Measurements from ENCODE around the gene PGGHG.
A peak's percentile ranks its signal among the peaks of the same experiment; 100 is the strongest.
"Not testable (repeated sequence)": the region's sequence is repeated elsewhere in the genome, so short reads cannot be mapped to it uniquely, and the experiment has no call there.

Gene PGGHG

GRCh38 chr11:315051-315481 lies 26.1 kb downstream of the PGGHG start:
- Histone ChIP-seq H3K4me1 (ENCODE audit: control insufficient read depth, insufficient read depth, low read length) (peaks cover 15% of the 10 kb centered on the region), H3K9ac (ENCODE audit: low read depth, low read length) (no peak overlapping the region), H3K9me3 (replicated peaks; ENCODE audit: low read length) (no peaks in the 10 kb centered on the region), H3K4me2 (ENCODE audit: low read length) (no peak overlapping the region), H3K4me3 (ENCODE audit: low read length) (no peak overlapping the region), H3K27me3 (ENCODE audit: control insufficient read depth, insufficient read depth, low read length) (no peaks in the 10 kb centered on the region), H3K36me3 (ENCODE audit: insufficient read depth, low read length) (no peaks in the 10 kb centered on the region)

DNA sequence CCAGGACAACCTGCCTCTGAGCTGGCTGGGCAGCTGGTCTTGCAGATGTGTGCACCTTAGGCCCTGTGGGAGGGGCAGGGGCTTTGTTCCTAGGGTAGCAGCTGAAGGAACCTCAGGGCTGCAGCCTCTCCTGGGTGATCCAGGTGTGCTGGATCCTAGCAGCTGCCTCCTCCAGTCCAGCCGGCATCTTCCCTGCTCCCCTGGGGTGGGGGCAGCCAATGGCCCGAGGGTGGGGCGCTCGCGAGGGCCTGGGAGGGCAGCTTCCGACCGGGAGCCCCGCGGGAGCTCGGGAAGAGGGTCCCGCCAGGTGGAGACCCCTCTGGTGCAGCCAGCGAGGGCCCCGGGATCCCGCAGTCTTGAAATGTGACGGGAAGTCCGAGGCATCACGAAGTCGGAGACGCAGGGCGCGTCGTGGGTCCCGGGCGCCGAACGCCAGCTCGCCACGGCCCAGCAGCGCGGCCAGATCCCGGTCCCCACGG lies 26.6 kb downstream of the PGGHG start:
- Histone ChIP-seq H3K4me1 (ENCODE audit: control insufficient read depth, insufficient read depth, low read length) (peaks cover 14% of the 10 kb centered on the region), H3K4me3 (ENCODE audit: low read length) (no peak overlapping the region), H3K27me3 (ENCODE audit: control insufficient read depth, insufficient read depth, low read length) (no peaks in the 10 kb centered on the region), H3K36me3 (ENCODE audit: insufficient read depth, low read length) (no peaks in the 10 kb centered on the region), H3K9ac (ENCODE audit: low read depth, low read length) (no peak overlapping the region), H3K4me2 (ENCODE audit: low read length) (no peak overlapping the region), H3K9me3 (replicated peaks; ENCODE audit: low read length) (no peaks in the 10 kb centered on the region)

DNA sequence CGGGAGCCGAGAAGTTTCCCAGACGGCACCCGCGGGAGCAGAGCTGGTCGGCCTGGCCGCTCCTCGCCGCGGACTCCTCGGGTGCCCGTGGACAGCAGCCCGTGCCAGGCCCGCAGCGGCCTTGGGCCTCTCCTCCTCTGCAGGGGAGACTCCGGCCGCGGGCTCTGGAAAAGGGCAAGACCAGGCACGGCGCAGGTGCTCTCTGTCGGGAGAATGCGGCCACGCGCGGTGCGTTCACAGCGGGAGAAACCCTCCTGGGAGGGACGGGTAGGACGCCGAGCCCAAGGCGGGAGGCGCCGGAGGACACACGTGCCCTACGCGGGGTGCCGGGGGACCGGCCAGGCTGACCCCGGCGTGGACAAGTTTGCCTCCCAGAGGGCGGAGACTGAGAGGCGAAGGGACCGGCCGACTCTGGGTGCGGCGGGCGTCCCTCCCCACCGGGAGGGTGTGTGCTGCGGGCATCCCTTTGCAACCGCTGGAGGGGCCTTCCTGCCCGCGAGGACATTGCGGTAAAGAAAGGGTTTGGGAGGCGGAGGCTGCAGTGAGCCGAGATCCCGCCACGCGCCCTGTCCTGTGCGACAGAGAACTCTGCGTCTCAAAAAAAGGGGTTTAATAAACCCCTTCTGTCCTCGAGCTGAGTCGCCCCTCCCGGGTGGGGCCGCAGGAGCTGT lies 27.2 kb downstream of the PGGHG start:
- H3K36me3 ChIP-seq (ENCODE audit: insufficient read depth, low read length) = no peaks in the 10 kb centered on the region
- H3K4me1 ChIP-seq (ENCODE audit: control insufficient read depth, insufficient read depth, low read length) = peaks cover 18% of the 10 kb centered on the region
- H3K4me2 ChIP-seq (ENCODE audit: low read length) = no peak overlapping the region
- H3K9ac ChIP-seq (ENCODE audit: low read depth, low read length) = no peak overlapping the region
- H3K4me3 ChIP-seq (ENCODE audit: low read length) = no peak overlapping the region
- no peaks in the 10 kb centered on the region for H3K9me3 ChIP-seq (replicated peaks; ENCODE audit: low read length)
- no peaks in the 10 kb centered on the region for H3K27me3 ChIP-seq (ENCODE audit: control insufficient read depth, insufficient read depth, low read length)

- Histone ChIP-seq H3K4me1 (ENCODE audit: control insufficient read depth, insufficient read depth, low read length) (peaks cover 14% of the 10 kb centered on the region), H3K9ac (ENCODE audit: low read depth, low read length) (no peak overlapping the region)
Observed at GRCh38 chr11:316891-317301, 28.0 kb downstream of the PGGHG start.

GRCh38 chr11:317668-318404 lies 28.9 kb downstream of the PGGHG start:
- not testable (repeated sequence) for H3K4me3 ChIP-seq (ENCODE audit: low read length); H3K9ac ChIP-seq (ENCODE audit: low read depth, low read length); H3K4me2 ChIP-seq (ENCODE audit: low read length); H3K36me3 ChIP-seq (ENCODE audit: insufficient read depth, low read length); H3K27me3 ChIP-seq (ENCODE audit: control insufficient read depth, insufficient read depth, low read length); H3K9me3 ChIP-seq (replicated peaks; ENCODE audit: low read length)
- peaks cover 12% of the 10 kb centered on the region for H3K4me1 ChIP-seq (ENCODE audit: control insufficient read depth, insufficient read depth, low read length)

More at GRCh38 chr11:316891-317301, 28.0 kb downstream of the PGGHG start:
- no peaks in the 10 kb centered on the region for H3K9me3 ChIP-seq (replicated peaks; ENCODE audit: low read length)
- no peak overlapping the region for H3K4me2 ChIP-seq (ENCODE audit: low read length)
- H3K36me3 ChIP-seq (ENCODE audit: insufficient read depth, low read length) = no peaks in the 10 kb centered on the region
- no peak overlapping the region for H3K4me3 ChIP-seq (ENCODE audit: low read length)
- no peaks in the 10 kb centered on the region for H3K27me3 ChIP-seq (ENCODE audit: control insufficient read depth, insufficient read depth, low read length)

GRCh38 chr11:318405-319120 lies 29.6 kb downstream of the PGGHG start:
- not testable (repeated sequence) for H3K4me1 ChIP-seq (ENCODE audit: control insufficient read depth, insufficient read depth, low read length); H3K9me3 ChIP-seq (replicated peaks; ENCODE audit: low read length); H3K27me3 ChIP-seq (ENCODE audit: control insufficient read depth, insufficient read depth, low read length); H3K36me3 ChIP-seq (ENCODE audit: insufficient read depth, low read length)
- H3K4me2 ChIP-seq (ENCODE audit: low read length) = peak overlapping the region; percentile 85
- peak overlapping the region; percentile 94 for H3K4me3 ChIP-seq (ENCODE audit: low read length)
- peak overlapping the region; percentile 87 for H3K9ac ChIP-seq (ENCODE audit: low read depth, low read length)

DNA sequence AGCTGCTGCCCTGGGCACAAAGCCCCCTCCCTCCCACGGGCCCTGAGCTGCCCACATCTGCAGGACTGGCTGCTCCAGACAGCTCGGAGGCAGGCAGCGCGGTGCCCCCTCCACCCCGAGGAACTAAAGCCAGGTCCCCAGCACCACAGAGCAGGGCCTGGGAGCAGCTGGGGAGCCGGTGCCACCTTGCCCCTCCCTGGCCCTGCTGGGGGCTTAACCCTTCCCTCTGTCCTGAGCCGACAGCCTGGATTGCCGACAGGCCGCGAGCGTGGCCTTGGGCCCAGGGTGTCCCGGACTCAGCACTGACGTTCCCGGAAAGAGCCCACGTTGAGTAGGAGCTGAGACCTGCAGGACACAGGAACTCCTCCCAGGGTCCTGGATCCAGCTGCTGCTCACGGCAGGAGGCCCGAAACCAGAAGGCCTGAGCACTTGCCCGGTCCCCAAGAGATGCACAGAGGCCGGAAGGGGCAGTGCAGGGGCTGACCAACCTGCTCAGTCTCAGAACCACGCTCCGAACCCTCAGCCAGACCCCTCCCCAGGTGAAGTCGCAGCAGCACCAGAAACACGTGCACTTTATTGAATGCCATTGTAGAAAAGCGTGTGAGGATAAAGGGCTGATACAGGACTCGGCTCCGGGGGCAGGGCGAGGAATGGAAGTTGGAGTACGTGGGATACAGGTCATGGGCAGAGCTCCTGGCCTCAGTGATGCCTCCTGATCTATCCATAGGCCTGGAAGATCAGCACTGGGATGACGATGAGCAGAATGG lies 30.4 kb downstream of the PGGHG start:
- H3K36me3 ChIP-seq (ENCODE audit: insufficient read depth, low read length); H3K9me3 ChIP-seq (replicated peaks; ENCODE audit: low read length); H3K27me3 ChIP-seq (ENCODE audit: control insufficient read depth, insufficient read depth, low read length); H3K4me1 ChIP-seq (ENCODE audit: control insufficient read depth, insufficient read depth, low read length): not testable (repeated sequence)
- H3K9ac ChIP-seq (ENCODE audit: low read depth, low read length) = peak overlapping the region; percentile 87
- H3K4me3 ChIP-seq (ENCODE audit: low read length) = peak overlapping the region; percentile 94
- H3K4me2 ChIP-seq (ENCODE audit: low read length) = peak overlapping the region; percentile 85

DNA sequence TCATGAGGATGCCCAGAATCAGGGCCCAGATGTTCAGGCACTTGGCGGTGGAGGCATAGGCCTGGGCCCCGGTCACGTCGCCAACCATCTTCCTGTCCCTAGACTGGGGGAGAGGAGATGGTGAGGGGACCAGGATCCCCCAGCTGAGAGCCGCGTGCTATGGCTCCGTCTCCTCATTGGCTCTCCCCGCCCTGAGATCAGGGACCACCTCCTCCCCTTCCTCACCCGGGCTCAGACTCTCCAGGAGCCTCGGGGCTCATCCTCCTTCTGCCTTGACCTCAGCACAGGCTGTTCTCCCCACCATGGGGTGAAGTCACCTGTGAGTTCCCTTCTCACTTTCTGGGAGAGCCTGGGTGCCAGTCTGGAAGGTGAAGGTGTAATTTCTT lies 31.0 kb downstream of the PGGHG start:
- Histone ChIP-seq H3K4me2 (ENCODE audit: low read length) (peak overlapping the region; percentile 85), H3K9ac (ENCODE audit: low read depth, low read length) (peak overlapping the region; percentile 87), H3K4me3 (ENCODE audit: low read length) (peak overlapping the region; percentile 94)
- not testable (repeated sequence) for H3K27me3 ChIP-seq (ENCODE audit: control insufficient read depth, insufficient read depth, low read length); H3K36me3 ChIP-seq (ENCODE audit: insufficient read depth, low read length); H3K9me3 ChIP-seq (replicated peaks; ENCODE audit: low read length); H3K4me1 ChIP-seq (ENCODE audit: control insufficient read depth, insufficient read depth, low read length)

GRCh38 chr11:324156-324555 lies 35.2 kb downstream of the PGGHG start:
- H3K4me2 ChIP-seq (ENCODE audit: low read length) = no peak overlapping the region
- peaks cover 26% of the 10 kb centered on the region for H3K4me1 ChIP-seq (ENCODE audit: control insufficient read depth, insufficient read depth, low read length)
- no peak overlapping the region for H3K4me3 ChIP-seq (ENCODE audit: low read length)
- H3K27me3 ChIP-seq (ENCODE audit: control insufficient read depth, insufficient read depth, low read length) = no peaks in the 10 kb centered on the region
- no peaks in the 10 kb centered on the region for H3K36me3 ChIP-seq (ENCODE audit: insufficient read depth, low read length)
- H3K9ac ChIP-seq (ENCODE audit: low read depth, low read length) = no peak overlapping the region
- no peaks in the 10 kb centered on the region for H3K9me3 ChIP-seq (replicated peaks; ENCODE audit: low read length)

DNA sequence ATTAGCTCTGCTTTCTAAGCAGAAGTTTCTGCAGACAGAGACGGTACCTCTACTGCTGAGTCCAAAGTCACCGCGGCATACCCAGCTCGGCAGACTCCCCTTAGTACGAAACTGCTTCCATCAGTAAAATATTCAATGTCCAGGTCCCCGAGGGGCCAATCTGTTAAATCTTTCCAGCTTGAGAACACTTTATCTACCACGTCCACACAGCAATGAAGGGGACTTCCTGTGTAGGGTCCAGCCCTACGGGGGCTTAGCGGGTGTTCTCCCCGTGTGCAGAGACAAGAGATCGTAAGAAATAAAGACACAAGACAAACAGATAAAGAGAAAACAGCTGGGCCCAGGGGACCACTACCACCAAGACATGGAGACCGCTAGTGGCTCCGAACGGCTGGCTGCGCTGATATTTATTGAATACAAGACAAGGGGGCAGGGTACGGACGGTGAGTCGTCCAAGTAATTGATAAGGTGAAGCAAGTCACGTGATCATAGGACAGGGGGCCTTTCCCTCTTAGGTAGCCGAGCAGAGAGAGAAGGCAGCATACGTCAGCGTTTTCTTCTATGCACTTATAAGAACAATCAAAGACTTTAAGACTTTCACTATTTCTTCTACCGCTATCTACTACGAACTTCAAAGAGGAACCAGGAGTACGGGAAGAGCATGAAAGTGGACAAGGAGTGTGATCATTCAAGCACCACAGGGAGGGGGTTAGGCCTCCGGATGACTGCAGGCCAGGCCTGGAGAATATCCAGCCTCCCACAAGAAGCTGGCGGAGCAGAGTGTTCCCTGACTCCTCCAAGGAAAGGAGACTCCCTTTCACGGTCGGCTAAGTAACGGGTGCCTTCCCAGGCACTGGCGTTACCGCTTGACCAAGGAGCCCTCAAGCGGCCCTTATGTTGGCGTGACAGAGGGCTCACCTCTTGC lies 35.9 kb downstream of the PGGHG start:
- not testable (repeated sequence) for H3K9me3 ChIP-seq (replicated peaks; ENCODE audit: low read length)
- peaks cover 26% of the 10 kb centered on the region for H3K4me1 ChIP-seq (ENCODE audit: control insufficient read depth, insufficient read depth, low read length)

More for the DNA sequence above, 35.9 kb downstream of the PGGHG start:
- H3K27me3 ChIP-seq (ENCODE audit: control insufficient read depth, insufficient read depth, low read length); H3K36me3 ChIP-seq (ENCODE audit: insufficient read depth, low read length); H3K4me2 ChIP-seq (ENCODE audit: low read length); H3K4me3 ChIP-seq (ENCODE audit: low read length); H3K9ac ChIP-seq (ENCODE audit: low read depth, low read length): not testable (repeated sequence)
